ENCODE results near the gene TNIP2.

The TNIP2 gene

DNA sequence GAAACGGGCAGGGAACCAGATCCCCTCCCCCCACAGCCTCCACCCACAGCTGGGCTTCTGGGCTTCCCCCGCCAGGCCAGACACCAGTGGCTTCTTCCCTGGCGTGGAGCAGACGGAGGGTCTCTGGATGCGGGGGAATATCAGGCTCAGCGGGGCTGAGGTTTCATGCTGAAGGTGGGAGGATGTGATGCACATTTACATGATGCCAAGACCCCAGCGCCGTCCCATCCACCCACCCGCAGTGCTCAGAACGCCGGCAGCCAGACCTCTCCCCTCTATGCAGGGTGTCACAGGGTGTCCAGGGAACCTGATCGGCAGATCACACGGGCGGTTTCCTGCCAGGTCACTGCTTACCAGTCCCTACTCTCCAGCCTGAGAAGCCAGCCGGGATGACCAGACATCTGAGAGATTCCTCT is 12.8 kb upstream of the TNIP2 start:
- no peak overlapping the region for H3K4me3 ChIP-seq (IDR thresholded peaks at IDR 0.05; ENCODE audit: insufficient read depth, low read depth, low read length)
- TF ChIP-seq, protein P1, sequence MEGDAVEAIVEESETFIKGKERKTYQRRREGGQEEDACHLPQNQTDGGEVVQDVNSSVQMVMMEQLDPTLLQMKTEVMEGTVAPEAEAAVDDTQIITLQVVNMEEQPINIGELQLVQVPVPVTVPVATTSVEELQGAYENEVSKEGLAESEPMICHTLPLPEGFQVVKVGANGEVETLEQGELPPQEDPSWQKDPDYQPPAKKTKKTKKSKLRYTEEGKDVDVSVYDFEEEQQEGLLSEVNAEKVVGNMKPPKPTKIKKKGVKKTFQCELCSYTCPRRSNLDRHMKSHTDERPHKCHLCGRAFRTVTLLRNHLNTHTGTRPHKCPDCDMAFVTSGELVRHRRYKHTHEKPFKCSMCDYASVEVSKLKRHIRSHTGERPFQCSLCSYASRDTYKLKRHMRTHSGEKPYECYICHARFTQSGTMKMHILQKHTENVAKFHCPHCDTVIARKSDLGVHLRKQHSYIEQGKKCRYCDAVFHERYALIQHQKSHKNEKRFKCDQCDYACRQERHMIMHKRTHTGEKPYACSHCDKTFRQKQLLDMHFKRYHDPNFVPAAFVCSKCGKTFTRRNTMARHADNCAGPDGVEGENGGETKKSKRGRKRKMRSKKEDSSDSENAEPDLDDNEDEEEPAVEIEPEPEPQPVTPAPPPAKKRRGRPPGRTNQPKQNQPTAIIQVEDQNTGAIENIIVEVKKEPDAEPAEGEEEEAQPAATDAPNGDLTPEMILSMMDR (conservative IDR thresholded peaks at IDR 0.05; ENCODE audit: low read depth, low read length) = no peak
- no peaks in the 10 kb centered on the region for H4K20me1 ChIP-seq (ENCODE audit: insufficient read depth)
- H3K79me2 ChIP-seq (ENCODE audit: insufficient read depth, low read depth) = no peaks in the 10 kb centered on the region
- H3K36me3 ChIP-seq (ENCODE audit: insufficient read depth) = no peaks in the 10 kb centered on the region
- H3K9ac ChIP-seq = no peak overlapping the region
- H3K4me1 ChIP-seq (ENCODE audit: low read depth, poor library complexity, severe bottlenecking) = peaks cover 6% of the 10 kb centered on the region
- H3K4me2 ChIP-seq = no peak overlapping the region
- H2AFZ ChIP-seq (ENCODE audit: low read depth) = no peak overlapping the region
- no peak overlapping the region for H3K27ac ChIP-seq
- H3K27me3 ChIP-seq (ENCODE audit: insufficient read depth, low read depth) = no peaks in the 10 kb centered on the region

DNA sequence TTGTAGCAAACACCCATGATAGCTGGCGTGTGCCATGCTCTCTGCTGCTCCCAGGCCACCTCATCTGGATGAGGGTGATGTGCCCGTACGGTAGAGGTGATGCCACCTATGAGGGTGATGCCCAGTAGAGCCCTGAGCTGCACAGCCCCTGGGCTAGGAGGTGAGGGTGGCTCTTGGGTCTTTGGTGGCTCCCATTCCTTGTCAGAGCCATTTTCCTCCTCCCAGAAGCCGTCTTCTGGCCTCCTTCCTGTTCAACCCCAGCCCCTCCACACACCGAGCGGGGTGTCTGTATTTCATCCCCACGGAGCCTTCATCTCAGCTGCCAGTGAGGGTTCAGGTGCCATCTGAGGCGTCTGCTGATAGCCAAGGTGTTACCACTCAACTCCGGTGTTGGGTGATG is 12.0 kb upstream of the TNIP2 start:
- H3K79me2 ChIP-seq (ENCODE audit: insufficient read depth, low read depth) = no peaks in the 10 kb centered on the region
- no peak overlapping the region for H2AFZ ChIP-seq (ENCODE audit: low read depth)
- H3K4me2 ChIP-seq = no peak overlapping the region
- H3K27me3 ChIP-seq (ENCODE audit: insufficient read depth, low read depth) = no peaks in the 10 kb centered on the region
- no peaks in the 10 kb centered on the region for H4K20me1 ChIP-seq (ENCODE audit: insufficient read depth)
- H3K4me3 ChIP-seq (IDR thresholded peaks at IDR 0.05; ENCODE audit: insufficient read depth, low read depth, low read length) = no peak overlapping the region
- H3K4me1 ChIP-seq (ENCODE audit: low read depth, poor library complexity, severe bottlenecking) = peaks cover 6% of the 10 kb centered on the region
- H3K36me3 ChIP-seq (ENCODE audit: insufficient read depth) = no peaks in the 10 kb centered on the region
- TF ChIP-seq, protein P1 (conservative IDR thresholded peaks at IDR 0.05; ENCODE audit: low read depth, low read length) = no peak
- H3K27ac ChIP-seq = no peak overlapping the region
- no peak overlapping the region for H3K9ac ChIP-seq

DNA sequence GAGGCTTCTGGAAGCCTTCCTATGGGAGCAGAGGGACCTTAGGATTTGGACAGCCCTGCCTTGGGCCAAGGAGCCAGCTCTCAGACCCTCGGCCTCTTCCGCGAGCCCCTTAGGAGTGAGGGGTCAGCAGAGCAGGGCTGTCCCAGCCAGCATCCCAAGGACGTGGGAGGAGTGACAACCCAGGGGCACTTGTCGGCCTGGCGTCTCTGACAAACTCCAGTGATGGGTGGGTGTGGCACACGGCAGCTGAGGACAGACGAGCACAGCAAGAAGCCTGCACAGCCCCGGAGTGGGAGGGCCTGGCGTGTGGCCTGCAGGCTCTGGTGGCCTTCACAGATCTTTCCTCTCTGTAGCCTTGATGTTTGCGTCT is 11.6 kb upstream of the TNIP2 start:
- Histone ChIP-seq H3K27ac (no peak overlapping the region), H3K9ac (no peak overlapping the region), H3K36me3 (ENCODE audit: insufficient read depth) (no peaks in the 10 kb centered on the region), H3K4me2 (no peak overlapping the region), H3K4me1 (ENCODE audit: low read depth, poor library complexity, severe bottlenecking) (peaks cover 6% of the 10 kb centered on the region), H3K27me3 (ENCODE audit: insufficient read depth, low read depth) (no peaks in the 10 kb centered on the region), H3K79me2 (ENCODE audit: insufficient read depth, low read depth) (no peaks in the 10 kb centered on the region), H2AFZ (ENCODE audit: low read depth) (no peak overlapping the region), H3K4me3 (IDR thresholded peaks at IDR 0.05; ENCODE audit: insufficient read depth, low read depth, low read length) (no peak overlapping the region), H4K20me1 (ENCODE audit: insufficient read depth) (no peaks in the 10 kb centered on the region)
- TF ChIP-seq, protein P1 (conservative IDR thresholded peaks at IDR 0.05; ENCODE audit: low read depth, low read length) = no peak

DNA sequence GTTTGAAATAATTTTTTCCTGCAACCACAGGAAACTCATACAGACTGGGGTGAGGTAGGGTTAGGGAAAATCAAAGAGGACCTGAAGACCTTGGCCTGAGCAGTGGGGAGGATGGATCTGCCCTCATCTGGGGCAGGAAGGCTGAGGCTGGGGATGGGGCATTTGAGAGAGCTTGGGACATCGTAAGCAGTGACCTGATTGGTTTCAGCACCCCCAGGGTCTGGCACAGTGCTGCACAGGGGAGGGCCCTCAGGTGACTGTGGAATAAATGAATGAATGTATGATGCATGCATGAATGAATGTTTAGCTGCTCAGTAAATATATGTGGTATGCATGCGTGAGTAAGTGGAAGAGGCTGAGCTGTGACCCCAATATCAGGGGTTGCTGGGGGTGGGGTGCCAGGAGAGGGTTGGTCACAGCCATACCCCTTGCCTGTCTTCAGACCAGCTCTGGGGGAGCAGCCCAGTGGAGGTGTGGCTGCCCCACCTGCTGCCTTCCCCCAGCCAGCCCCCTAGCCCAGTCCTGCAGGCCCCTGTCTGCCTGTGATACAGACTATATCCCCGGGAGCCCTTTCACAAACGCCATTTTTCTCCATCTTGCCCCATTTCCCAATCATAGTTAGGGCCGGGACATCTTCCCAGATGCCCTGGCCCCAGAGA is 11.0 kb upstream of the TNIP2 start:
- Histone ChIP-seq H2AFZ (ENCODE audit: low read depth) (no peak overlapping the region), H3K36me3 (ENCODE audit: insufficient read depth) (no peaks in the 10 kb centered on the region), H3K27ac (no peak overlapping the region), H3K4me1 (ENCODE audit: low read depth, poor library complexity, severe bottlenecking) (peaks cover 6% of the 10 kb centered on the region), H3K9ac (no peak overlapping the region), H3K4me3 (IDR thresholded peaks at IDR 0.05; ENCODE audit: insufficient read depth, low read depth, low read length) (no peak overlapping the region), H3K27me3 (ENCODE audit: insufficient read depth, low read depth) (no peaks in the 10 kb centered on the region), H3K4me2 (no peak overlapping the region), H4K20me1 (ENCODE audit: insufficient read depth) (no peaks in the 10 kb centered on the region), H3K79me2 (ENCODE audit: insufficient read depth, low read depth) (no peaks in the 10 kb centered on the region)
- TF ChIP-seq, protein P1 (conservative IDR thresholded peaks at IDR 0.05; ENCODE audit: low read depth, low read length) = no peak

Measured in KMS-11 (cell line).